Measurements from ENCODE around the gene SLC5A10.
"Not testable (repeated sequence)": the region's sequence is repeated elsewhere in the genome, so short reads cannot be mapped to it uniquely, and the experiment has no call there.

SLC5A10 gene

GRCh38 chr17:18951941-18952842, at the start of gene SLC5A10:
SLC5A10 (plus strand) TSS chr17:18952165; CDS start chr17:18952206, 41 bp downstream.
- DNase-seq = no peak

- no peak for DNase-seq
Observed at GRCh38 chr17:18904482-18904881, 47.5 kb upstream of the SLC5A10 start.

DNA sequence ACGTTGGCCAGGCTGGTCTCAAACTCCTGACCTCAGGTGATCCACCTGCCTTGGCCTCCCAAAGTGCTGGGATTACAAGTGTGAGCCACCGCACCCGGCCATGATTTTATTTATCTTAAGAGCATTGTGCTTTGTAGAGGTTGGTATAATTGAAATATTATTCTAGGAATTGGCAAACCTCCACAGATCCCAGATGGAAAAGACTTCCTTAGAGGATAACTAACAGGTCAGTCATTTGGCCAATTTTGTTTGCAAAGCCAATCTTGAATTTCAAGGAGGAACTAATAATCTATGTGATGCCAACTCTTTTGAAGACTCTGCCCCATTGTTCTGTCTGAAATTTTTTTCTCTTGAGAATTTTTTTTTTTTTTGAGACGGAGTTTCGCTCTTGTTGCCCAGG, 46.7 kb upstream of the SLC5A10 start:
- no peak for DNase-seq

DNA sequence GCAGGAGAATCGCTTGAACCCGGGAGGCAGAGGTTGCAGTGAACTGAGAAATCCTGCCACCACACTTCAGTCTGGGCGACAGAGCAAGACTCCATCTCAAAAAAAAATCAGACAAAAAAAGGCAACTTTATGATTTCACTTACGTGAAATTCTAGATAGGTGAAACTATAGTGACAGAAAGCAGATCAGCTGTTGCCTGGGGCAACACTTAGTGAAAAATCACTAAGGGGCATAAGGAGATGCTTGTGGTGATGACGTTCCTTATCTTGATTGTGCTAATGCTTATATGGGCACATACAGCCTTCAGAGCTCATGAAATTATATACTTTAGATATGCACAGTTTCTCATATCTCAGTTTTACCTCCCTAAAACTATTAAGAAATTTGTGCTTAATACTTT, 41.6 kb upstream of the SLC5A10 start:
- no peak for DNase-seq

- no peak for DNase-seq
Observed at GRCh38 chr17:18910881-18911280, 41.1 kb upstream of the SLC5A10 start.

DNA sequence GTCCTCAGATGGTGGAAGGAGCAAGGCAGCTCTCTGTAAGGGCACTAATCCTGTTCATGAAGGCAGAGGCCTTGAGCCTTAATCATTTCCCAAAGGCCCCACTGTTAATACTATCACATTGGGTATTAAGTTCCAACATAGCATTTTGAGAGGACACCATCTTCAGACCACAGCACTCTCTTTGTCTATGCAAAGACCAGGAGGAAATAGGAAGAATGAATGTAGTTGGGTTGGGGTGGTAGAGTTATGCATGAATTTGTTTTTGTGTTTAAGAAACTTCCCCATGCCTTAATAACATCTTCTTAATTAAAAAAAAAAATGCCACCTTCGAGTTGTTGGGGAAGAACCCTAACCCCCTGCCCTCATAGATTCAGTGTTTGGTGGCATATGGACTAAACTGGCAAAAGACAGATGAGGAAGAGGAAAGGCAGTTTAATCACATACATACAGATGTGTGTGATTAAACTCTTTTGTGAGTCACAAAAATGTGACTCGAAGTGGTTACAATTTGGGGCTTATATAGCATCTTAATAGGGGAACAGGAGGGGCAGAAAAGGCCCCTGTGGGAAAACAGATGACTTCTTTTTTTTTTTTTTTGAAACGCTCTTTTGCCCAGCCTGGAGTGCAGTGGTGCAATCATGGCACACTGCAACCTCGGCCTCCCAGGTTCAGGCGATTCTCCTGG, 35.0 kb upstream of the SLC5A10 start:
- DNase-seq = peak; percentile 71

DNA sequence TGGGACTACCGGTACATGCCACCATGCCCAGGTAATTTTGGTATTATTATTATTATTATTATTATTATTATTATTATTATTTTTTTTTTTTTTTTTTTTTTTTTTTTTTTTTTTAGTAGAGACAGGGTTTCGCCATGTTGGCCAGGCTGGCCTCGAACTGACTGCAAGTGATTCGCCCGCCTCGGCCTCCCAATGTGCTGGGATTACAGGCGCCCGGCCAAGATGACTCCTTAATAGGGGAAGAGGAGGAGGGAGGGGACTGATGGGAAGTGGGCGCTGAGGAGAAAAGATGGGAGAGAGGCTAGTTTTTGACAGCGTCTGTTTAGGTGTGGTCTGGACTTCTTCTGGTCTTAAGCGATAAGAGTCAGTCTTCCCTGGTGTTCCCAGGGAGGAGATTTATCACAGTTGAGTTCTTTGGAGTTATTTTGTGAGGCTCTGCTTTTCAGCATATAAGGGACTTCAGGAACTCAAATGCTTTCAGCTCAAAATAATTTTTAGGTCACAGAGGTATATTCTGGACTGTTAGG, 34.4 kb upstream of the SLC5A10 start:
- DNase-seq = no peak

GRCh38 chr17:18919963-18920362, 32.0 kb upstream of the SLC5A10 start:
- no peak for DNase-seq

GRCh38 chr17:18920911-18921441, 31.0 kb upstream of the SLC5A10 start:
- DNase-seq = no peak

DNA sequence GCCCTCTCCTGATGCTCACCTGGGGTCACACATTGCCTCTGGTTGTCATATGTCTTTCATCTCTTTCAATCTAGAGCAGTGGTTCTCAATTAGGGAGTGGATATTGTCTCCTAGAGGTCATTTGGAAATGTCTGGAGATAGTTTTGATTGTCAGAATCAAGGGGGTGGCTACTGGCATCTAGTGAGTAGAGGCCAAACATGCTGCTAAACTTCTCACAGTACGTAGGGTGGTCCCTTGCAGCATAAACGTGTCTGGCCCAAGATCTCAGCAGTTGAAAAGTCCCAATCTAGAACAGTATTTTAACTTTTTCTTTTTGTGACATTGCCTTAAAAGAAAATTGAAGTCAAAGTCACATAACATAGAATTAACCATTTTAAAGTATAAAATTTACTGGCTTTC, 30.5 kb upstream of the SLC5A10 start:
- DNase-seq = no peak

GRCh38 chr17:18921912-18922451, 30.0 kb upstream of the SLC5A10 start:
- DNase-seq = peak; percentile 38

DNA sequence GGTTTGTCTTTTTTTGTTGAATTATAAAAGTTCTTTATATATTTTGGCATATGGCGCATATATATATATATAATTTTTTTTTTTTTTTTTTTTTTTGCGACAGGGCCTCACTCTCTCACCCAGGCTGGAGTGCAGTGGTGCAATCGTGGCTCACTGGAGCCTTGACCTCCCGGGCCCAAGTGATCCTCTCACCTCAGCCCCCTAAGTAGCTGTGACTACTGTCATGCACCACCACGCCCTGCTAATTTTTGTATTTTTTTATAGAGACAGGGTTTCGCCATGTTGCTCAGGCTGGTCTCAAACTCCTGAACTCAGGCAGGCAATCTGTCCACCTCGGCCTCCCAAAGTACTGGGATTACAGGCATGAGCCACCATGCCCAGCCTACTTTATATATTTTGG, 29.4 kb upstream of the SLC5A10 start:
- not testable (repeated sequence) for DNase-seq

DNA sequence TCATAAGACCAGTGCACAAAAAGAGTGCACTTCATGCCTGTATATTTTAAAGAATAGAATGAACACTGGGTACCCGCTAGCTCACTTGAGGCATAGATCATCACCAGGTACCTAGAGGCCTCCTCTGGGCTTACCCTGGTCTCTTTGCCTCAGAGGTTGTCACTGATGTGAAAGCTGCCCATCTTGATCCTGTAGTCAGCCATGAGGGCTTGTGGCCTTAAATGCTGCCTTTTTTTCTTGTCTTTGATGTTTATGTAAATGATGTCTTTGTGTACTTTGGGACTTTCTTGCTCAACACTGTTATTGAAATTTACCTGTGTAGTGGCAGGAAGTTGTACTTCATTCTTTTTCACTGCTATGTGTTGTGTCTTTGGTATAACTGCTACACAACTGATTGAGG, 26.8 kb upstream of the SLC5A10 start:
- no peak for DNase-seq

- no peak for DNase-seq
Observed at GRCh38 chr17:18928628-18929125, 23.3 kb upstream of the SLC5A10 start.

GRCh38 chr17:18932360-18933055, 19.5 kb upstream of the SLC5A10 start:
- no peak for DNase-seq

DNA sequence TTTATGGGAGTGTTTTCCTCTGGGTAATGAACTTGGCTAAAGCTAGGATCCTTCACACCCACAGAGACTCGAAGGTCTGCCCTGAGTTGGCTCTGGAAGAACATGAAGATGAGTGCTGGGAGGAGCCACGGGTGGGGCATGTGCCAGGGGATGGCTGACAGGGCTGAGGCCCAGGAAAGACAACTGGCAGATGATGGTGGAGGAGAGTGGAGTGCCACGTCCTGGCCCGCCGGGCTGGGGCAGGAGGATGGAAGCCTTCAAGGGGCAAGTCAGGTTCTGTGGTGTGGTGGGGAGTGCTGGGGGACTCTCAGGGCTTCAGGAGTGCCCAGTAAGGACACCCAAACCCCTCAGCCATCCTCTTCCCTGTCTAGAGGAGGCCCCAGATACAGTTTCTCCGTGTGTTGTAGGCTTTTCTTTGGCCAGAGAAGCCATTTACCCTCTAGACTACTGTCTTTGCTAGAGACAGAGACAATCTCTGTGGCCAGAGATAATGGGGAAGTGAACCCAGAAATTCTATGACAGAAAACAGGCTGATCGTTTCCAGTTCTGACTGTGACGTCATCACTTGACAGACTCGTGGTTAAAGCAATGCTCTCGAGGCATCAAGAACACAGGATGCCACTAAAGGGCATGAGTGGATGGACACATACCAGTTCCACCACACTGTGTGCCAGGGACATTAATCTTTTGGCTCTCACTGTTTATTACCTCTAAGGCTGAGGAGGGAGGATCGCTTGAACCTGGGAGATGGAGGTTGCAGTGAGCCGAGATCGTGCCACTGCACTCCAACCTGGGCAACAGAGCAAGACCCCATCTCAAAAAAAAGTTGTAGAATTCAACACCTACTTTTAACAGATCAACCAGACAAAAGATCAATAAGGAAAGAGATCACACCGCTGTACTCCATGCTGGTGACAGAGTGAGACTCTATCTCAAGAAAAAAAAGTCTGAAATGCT, 18.6 kb upstream of the SLC5A10 start:
- DNase-seq = no peak

DNA sequence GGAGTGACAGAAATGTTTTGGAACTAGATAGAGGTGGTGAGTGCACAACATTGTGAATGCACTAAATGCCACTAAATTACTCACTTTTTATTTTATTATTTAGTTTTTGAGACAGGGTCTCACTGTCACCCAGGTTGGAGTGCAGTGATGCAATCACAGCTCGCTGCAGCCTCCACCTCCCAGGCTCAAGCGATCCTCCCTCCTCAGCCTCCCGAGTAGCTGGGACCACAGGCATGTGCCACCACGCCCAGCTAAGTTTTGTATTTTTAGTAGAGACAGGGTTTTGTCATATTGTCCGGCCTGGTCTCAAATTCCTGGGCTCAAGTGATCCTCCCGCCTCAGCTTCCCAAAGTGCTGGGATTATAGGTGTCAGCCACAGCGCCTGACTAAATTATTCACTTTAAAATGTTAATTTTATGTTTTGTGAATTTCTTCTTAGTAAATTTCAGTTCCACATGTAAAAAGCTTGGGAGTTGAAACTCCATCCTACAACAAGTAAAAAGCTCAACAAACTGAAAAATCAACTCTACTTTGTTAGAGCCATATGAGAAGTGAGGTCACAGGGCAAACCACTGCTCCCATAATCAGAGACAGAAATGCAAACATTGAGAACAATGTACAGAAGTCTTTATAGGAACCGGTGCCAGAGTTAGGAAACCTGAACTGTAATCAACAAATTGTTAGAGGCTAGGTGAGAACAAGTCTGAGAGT, 13.8 kb upstream of the SLC5A10 start:
- no peak for DNase-seq

GRCh38 chr17:18938692-18939023, 13.3 kb upstream of the SLC5A10 start:
- no peak for DNase-seq

DNA sequence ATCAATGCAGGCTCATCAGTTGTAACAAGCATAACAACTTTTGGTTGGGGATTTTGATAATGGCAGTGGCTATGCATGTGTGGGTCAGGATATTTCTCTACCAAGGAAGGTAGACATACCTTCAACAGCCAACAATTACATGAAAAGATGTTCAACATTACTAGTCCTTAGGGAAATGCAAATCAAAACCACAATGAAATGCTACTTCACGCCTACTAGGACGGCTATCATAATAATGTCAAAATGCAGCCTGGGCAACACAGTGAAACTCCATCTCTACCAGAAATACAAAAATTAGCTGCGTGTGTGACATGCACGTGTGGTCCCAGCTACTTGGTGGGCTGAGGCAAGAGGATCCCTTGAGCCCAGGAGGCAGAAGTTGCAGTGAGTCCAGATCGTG, 7.3 kb upstream of the SLC5A10 start:
- DNase-seq = no peak

- DNase-seq = no peak
Observed at GRCh38 chr17:18946536-18946935, 5.4 kb upstream of the SLC5A10 start.

GRCh38 chr17:18947866-18948265, 4.1 kb upstream of the SLC5A10 start:
- DNase-seq = no peak

Data from hematopoietic multipotent progenitor cell treated with erythropoietin and hydrocortisone succinate and interleukin-3 and kit ligand, for 6 days (in vitro differentiated cells).